Uterus (tissue), 2 donors: ENCODE results near the gene ZNF443.

Experiments used
- CTCF ChIP-seq, 4 experiments: fragments of 200-600 bp in 2 of 4; fragments of 450-650 bp in 2 of 4; sonication (generic) in 2 of 4; IDR thresholded peaks; one replicate each; pipeline ENCODE4 v1.5.1; 2016 to 2019; ENCODE audit warnings: antibody characterized with exemption in 4 of 4, mild to moderate bottlenecking in 2 of 4, moderate library complexity in 1 of 4
- POLR2A ChIP-seq, 2 donors: fragments of 450-650 bp; IDR thresholded peaks; one replicate each; pipeline ENCODE4 v1.6.1; 2016; ENCODE audit warnings: antibody characterized with exemption in 2 of 2, mild to moderate bottlenecking in 1 of 2, moderate library complexity in 1 of 2

- peak in 1 of 4 experiments; percentile 17 for TF ChIP-seq CTCF (IDR thresholded peaks at IDR 0.05)
- TF ChIP-seq POLR2A (IDR thresholded peaks at IDR 0.05), result peak; percentile 60 to 64
Measured at GRCh38 chr19:12400633-12401502, 40.0 kb downstream of the ZNF443 start, which contains the start of gene ZNF799.
